ENCODE data around the gene ZNF648. TPM values are rescaled to one million over a fixed set of nuclear protein-coding genes. Genes with fewer than 3 reads are reported as not detected.
"Not testable (repeated sequence)": the region's sequence is repeated elsewhere in the genome, so short reads cannot be mapped to it uniquely, and the experiment has no call there.

Gene ZNF648
- total RNA-seq, 1 donor from 2014 or later = under 0.01 TPM

DNA sequence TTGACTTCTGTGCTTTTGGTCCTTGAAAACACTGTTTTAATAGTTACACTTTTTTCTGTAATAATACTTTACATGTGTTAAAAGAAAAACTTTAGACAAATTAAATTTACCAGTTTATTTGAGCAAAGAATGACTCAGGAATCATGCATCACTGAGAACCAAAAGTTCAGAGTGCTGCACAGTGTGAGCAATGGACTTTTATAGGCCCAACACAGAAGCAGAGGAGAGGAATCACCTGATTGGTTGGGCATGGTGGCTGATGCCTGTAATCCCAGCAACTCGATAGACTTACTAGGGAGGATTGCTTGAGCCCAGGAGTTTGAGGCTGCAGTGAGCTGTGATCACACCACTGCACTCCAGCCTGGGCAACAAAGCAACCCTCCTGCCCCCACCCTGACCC lies 29.3 kb downstream of the ZNF648 start:
- no peak for DNase-seq (ENCODE audit: low spot score in 2 of 2)
- no peak for FAIRE-seq

- no peak for FAIRE-seq
Observed at GRCh38 chr1:182029379-182030331, 31.9 kb downstream of the ZNF648 start.

DNA sequence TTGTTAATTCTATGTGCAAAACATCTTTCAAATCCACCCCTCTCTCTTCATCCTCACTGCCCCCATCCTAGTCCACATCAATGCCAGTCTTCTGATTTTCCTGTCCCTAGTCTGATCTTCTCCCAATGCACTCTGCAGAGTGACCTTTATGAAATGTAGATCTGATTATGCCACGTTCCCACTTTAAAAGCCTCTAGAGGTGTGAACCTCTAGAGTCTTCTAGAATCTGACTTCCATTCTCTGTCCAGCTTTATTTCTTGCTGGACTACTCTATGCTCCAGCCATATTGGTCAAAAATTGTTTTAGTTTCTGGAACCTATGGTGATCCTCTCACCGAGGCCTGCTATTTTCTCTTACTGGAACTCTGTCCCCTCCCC lies 32.5 kb downstream of the ZNF648 start:
- no peak for DNase-seq (ENCODE audit: low spot score in 2 of 2)
- FAIRE-seq = no peak

More at GRCh38 chr1:182029379-182030331, 31.9 kb downstream of the ZNF648 start:
- peak; percentile 81 to 87 for DNase-seq (ENCODE audit: low spot score in 2 of 2)

- DNase-seq (ENCODE audit: low spot score in 2 of 2) = no peak
- FAIRE-seq = no peak
Observed at GRCh38 chr1:182015360-182015759, 46.2 kb downstream of the ZNF648 start.

DNA sequence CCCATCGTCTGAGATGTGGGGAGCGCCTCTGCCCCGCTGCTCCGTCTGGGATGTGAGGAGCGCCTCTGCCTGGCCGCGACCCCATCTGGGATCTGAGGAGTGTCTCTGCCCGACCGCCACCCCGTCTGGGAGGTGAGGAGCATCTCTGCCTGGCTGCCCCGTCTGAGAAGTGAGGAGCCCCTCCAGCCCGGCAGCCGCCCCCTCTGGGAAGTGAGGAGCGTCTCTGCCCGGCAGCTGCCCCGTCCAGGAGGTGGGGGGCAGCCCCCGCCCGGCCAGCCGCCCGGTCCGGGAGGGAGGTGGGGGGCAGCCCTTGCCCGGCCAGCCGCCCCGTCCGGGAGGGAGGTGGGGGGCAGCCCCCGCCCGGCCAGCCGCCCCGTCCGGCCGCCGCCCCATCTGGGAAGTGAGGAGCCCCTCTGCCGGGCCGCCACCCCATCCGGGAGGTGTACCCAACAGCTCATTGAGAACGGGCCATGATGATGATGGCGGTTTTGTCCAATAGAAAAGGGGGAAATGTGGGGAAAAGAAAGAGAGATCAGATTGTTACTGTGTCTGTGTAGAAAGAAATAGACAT lies 50.6 kb downstream of the ZNF648 start:
- DNase-seq (ENCODE audit: low spot score in 2 of 2); FAIRE-seq: not testable (repeated sequence)

- not testable (repeated sequence) for FAIRE-seq; DNase-seq (ENCODE audit: low spot score in 2 of 2)
Observed at GRCh38 chr1:182005398-182005797, 56.1 kb downstream of the ZNF648 start.

DNA sequence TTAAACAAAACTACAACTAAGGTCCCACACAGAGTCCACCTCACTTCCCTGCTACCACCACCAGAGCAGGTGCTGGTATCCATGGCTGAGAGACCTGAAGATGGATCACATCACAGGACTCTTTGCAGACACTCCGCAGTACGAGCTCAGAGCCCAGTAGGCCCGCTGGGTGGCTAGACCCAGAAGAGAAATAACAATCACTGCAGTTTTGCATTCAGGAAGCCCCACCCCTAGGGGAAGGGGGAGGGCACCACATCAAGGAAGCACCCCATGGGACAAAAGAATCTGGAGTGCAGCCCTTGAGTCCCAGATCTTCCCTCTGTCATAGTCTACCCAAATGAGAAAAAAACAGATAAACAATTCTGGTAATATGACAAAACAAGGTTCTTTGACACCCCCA lies 56.9 kb downstream of the ZNF648 start:
- no peak for DNase-seq (ENCODE audit: low spot score in 2 of 2)
- FAIRE-seq = no peak

Data from frontal cortex (tissue), 4 donors.